HAP-1 (cell line): Measurements from ENCODE around the gene DYNLL2.
"Not testable (repeated sequence)": the region's sequence is repeated elsewhere in the genome, so short reads cannot be mapped to it uniquely, and the experiment has no call there.

Source experiments
- DNase-seq, 2 experiments: peaks; one replicate each; pipeline ENCODE4 v3.0.0-alpha.2; 2016 to 2020; ENCODE audit warnings: low spot score in 2 of 2
- H3K27me3 ChIP-seq: fragments of 250-450 bp; sonication (Bioruptor Pico); 2 replicates; pipeline ENCODE4 v1.5.1; 2020; ENCODE audit warnings: low read depth, mild to moderate bottlenecking, moderate library complexity
- H3K36me3 ChIP-seq: fragments of 250-450 bp; sonication (Bioruptor Pico); replicated peaks from 2 replicates; pipeline ENCODE4 v1.5.1; 2020; ENCODE audit warnings: mild to moderate bottlenecking
- H3K4me1 ChIP-seq: fragments of 250-450 bp; sonication (Bioruptor Pico); 2 replicates; pipeline ENCODE4 v1.5.1; 2020; ENCODE audit warnings: mild to moderate bottlenecking
- H3K4me3 ChIP-seq: fragments of 250-450 bp; sonication (Bioruptor Pico); 2 replicates; pipeline ENCODE4 v1.5.1; 2020; ENCODE audit warnings: mild to moderate bottlenecking, moderate library complexity
- H3K9me3 ChIP-seq: fragments of 250-450 bp; sonication (Bioruptor Pico); 2 replicates; pipeline ENCODE4 v1.5.1; 2020; ENCODE audit warnings: mild to moderate bottlenecking, moderate library complexity
- in situ Hi-C: fragments of 300-500 bp; cut with MboI; formaldehyde crosslinking; loops from 3 replicates; pipeline ENCODE4 v1.14.3; 2020; ENCODE audit warnings: low sequenced_read_pairs, inconsistent platforms, mixed read lengths

The DYNLL2 gene

GRCh38 chr17:58052945-58053715 lies 30.1 kb upstream of the DYNLL2 start:
- Histone ChIP-seq H3K36me3 (no peaks in the 10 kb centered on the region), H3K4me1 (no peaks in the 10 kb centered on the region), H3K4me3 (no peak overlapping the region), H3K27me3 (peaks cover 5% of the 10 kb centered on the region; the same call in 1 of the 2 replicates), H3K9me3 (peaks cover 2% of the 10 kb centered on the region; the same call in 1 of the 2 replicates)
- DNase-seq, result no peak
- in situ Hi-C loops, result no loop called here

- H3K27me3 ChIP-seq, result peaks cover 5% of the 10 kb centered on the region; the same call in 1 of the 2 replicates
- H3K36me3 ChIP-seq, result no peaks in the 10 kb centered on the region
- in situ Hi-C loops, result no loop called here
- no peak overlapping the region for H3K4me3 ChIP-seq
- no peaks in the 10 kb centered on the region for H3K4me1 ChIP-seq
- DNase-seq, result no peak
- H3K9me3 ChIP-seq, result peaks cover 2% of the 10 kb centered on the region; the same call in 1 of the 2 replicates
Measured at GRCh38 chr17:58054641-58055040, 28.6 kb upstream of the DYNLL2 start.

GRCh38 chr17:58056476-58056875 lies 26.7 kb upstream of the DYNLL2 start:
- in situ Hi-C loops, result no loop called here
- H3K4me1 ChIP-seq, result no peaks in the 10 kb centered on the region
- peaks cover 5% of the 10 kb centered on the region; the same call in 1 of the 2 replicates for H3K27me3 ChIP-seq
- H3K36me3 ChIP-seq, result no peaks in the 10 kb centered on the region
- H3K4me3 ChIP-seq, result no peak overlapping the region
- peaks cover 2% of the 10 kb centered on the region; the same call in 1 of the 2 replicates for H3K9me3 ChIP-seq
- DNase-seq, result no peak

GRCh38 chr17:58059141-58059540 lies 24.1 kb upstream of the DYNLL2 start:
- in situ Hi-C loops, result no loop called here
- Histone ChIP-seq H3K9me3 (peaks cover 2% of the 10 kb centered on the region; the same call in 1 of the 2 replicates), H3K4me1 (no peaks in the 10 kb centered on the region), H3K36me3 (no peaks in the 10 kb centered on the region), H3K4me3 (no peak overlapping the region), H3K27me3 (peaks cover 5% of the 10 kb centered on the region; the same call in 1 of the 2 replicates)
- no peak for DNase-seq

- Histone ChIP-seq H3K9me3 (peaks cover 2% of the 10 kb centered on the region; the same call in 1 of the 2 replicates), H3K27me3 (no peaks in the 10 kb centered on the region), H3K4me1 (no peaks in the 10 kb centered on the region), H3K4me3 (no peak overlapping the region), H3K36me3 (no peaks in the 10 kb centered on the region)
- no peak for DNase-seq
- in situ Hi-C loops, result no loop called here
Measured at GRCh38 chr17:58060596-58061191, 22.5 kb upstream of the DYNLL2 start.

- H3K4me3 ChIP-seq, result no peak overlapping the region
- H3K9me3 ChIP-seq, result no peaks in the 10 kb centered on the region
- no peaks in the 10 kb centered on the region for H3K4me1 ChIP-seq
- no peaks in the 10 kb centered on the region for H3K36me3 ChIP-seq
- no peak for DNase-seq
- no peaks in the 10 kb centered on the region for H3K27me3 ChIP-seq
- in situ Hi-C loops, result no loop called here
Measured at GRCh38 chr17:58061672-58062071, 21.5 kb upstream of the DYNLL2 start.

- in situ Hi-C loops, result no loop called here
Measured at GRCh38 chr17:58065238-58065637, 18.0 kb upstream of the DYNLL2 start.

GRCh38 chr17:58066401-58066800 lies 16.8 kb upstream of the DYNLL2 start:
- no peaks in the 10 kb centered on the region for H3K4me1 ChIP-seq
- no peak overlapping the region for H3K4me3 ChIP-seq
- in situ Hi-C loops, result no loop called here
- DNase-seq, result no peak
- H3K9me3 ChIP-seq, result no peaks in the 10 kb centered on the region
- H3K27me3 ChIP-seq, result peaks cover 15% of the 10 kb centered on the region
- no peaks in the 10 kb centered on the region for H3K36me3 ChIP-seq

More at GRCh38 chr17:58065238-58065637, 18.0 kb upstream of the DYNLL2 start:
- H3K9me3 ChIP-seq, result no peaks in the 10 kb centered on the region
- H3K36me3 ChIP-seq, result no peaks in the 10 kb centered on the region
- H3K4me3 ChIP-seq, result no peak overlapping the region
- peaks cover 4% of the 10 kb centered on the region; the same call in 1 of the 2 replicates for H3K27me3 ChIP-seq
- no peak for DNase-seq
- no peaks in the 10 kb centered on the region for H3K4me1 ChIP-seq

- in situ Hi-C loops, result no loop called here
- H3K4me1 ChIP-seq, result peaks cover 2% of the 10 kb centered on the region; the same call in 1 of the 2 replicates
- no peak for DNase-seq
Measured at GRCh38 chr17:58072862-58073261, 10.4 kb upstream of the DYNLL2 start.

GRCh38 chr17:58073266-58073665 lies 10.0 kb upstream of the DYNLL2 start:
- DNase-seq, H3K9me3 ChIP-seq, H3K36me3 ChIP-seq, H3K4me3 ChIP-seq, in situ Hi-C loops, H3K4me1 ChIP-seq: not testable (repeated sequence)
- peaks cover 29% of the 10 kb centered on the region for H3K27me3 ChIP-seq

More at GRCh38 chr17:58072862-58073261, 10.4 kb upstream of the DYNLL2 start:
- no peak overlapping the region for H3K4me3 ChIP-seq
- H3K36me3 ChIP-seq, result no peaks in the 10 kb centered on the region
- no peaks in the 10 kb centered on the region for H3K9me3 ChIP-seq
- H3K27me3 ChIP-seq, result peaks cover 26% of the 10 kb centered on the region

GRCh38 chr17:58074406-58074805 lies 8.8 kb upstream of the DYNLL2 start:
- H3K4me3 ChIP-seq, H3K4me1 ChIP-seq, H3K36me3 ChIP-seq, DNase-seq, H3K9me3 ChIP-seq, in situ Hi-C loops: not testable (repeated sequence)
- H3K27me3 ChIP-seq, result peaks cover 32% of the 10 kb centered on the region

GRCh38 chr17:58079300-58080033 lies 3.8 kb upstream of the DYNLL2 start:
- no peak overlapping the region for H3K4me3 ChIP-seq
- no peaks in the 10 kb centered on the region for H3K36me3 ChIP-seq
- in situ Hi-C loops, result no loop called here
- DNase-seq, result peak in 1 of 2 experiments; percentile 1
- peaks cover 7% of the 10 kb centered on the region for H3K4me1 ChIP-seq
- peaks cover 12% of the 10 kb centered on the region for H3K27me3 ChIP-seq
- no peaks in the 10 kb centered on the region for H3K9me3 ChIP-seq

GRCh38 chr17:58081646-58082340 lies 1.4 kb upstream of the DYNLL2 start:
- in situ Hi-C loops, result no loop called here
- Histone ChIP-seq H3K27me3 (peaks cover 9% of the 10 kb centered on the region), H3K9me3 (no peaks in the 10 kb centered on the region), H3K4me3 (no peak overlapping the region), H3K36me3 (peaks cover 20% of the 10 kb centered on the region), H3K4me1 (peaks cover 7% of the 10 kb centered on the region)
- DNase-seq, result peak in 1 of 2 experiments; percentile 27
